ENCODE results near the gene FADS3.
A peak's percentile ranks its signal among the peaks of the same experiment; 100 is the strongest.
"Not testable (repeated sequence)": the region's sequence is repeated elsewhere in the genome, so short reads cannot be mapped to it uniquely, and the experiment has no call there.

The FADS3 gene

DNA sequence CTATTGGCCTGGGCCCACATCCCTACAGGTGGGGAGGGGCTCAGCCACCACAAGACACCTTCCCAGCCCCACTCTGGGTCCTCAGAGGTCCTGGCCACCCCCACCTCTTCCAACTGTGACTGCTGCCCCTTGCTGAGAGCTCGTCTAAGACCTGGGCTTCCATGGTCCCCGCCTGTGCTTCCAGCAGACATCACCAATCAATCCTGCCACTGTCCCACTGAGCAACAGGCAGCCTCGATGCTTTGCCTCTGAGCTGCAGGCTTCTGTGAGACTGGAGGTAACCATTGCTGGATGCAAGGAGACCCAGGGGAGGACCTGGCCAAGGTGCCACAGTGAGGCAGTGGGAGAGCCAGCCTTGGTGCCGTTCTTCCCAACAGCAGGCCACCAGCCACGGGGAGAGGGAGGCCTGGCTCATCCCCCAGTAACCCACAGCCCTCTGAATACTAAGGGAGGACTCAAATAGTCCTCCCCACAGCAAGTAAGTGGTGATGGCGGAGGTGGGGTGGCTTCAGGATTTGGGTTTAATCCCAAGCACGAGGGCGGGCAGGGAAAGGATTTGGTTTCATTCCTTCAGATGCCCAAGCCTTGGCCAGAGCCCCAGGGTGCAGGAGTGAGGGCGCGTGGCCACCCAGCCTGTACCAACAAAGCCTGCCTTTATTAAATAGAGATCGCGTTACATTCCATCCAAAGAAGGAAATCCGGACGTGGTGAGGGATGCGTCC lies 5.5 kb upstream of the FADS3 start:
- no peak for DNase-seq

DNA sequence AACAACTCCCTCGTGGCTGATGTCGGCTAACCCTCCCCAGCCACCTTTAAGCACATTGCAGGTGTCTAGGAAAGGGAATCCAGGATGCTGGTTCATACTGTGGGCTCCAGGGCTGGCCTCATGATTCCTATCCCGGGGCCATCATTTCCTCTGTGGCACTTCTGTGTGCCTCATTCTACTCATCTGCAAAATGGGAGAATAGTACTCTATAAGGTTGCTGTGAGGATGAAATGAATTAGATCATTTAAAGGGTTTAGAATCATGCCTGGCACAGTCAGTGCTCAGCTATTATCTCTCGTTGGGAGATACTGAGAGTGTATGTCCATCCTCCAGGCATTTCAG lies 4.3 kb upstream of the FADS3 start:
- DNase-seq = no peak

DNA sequence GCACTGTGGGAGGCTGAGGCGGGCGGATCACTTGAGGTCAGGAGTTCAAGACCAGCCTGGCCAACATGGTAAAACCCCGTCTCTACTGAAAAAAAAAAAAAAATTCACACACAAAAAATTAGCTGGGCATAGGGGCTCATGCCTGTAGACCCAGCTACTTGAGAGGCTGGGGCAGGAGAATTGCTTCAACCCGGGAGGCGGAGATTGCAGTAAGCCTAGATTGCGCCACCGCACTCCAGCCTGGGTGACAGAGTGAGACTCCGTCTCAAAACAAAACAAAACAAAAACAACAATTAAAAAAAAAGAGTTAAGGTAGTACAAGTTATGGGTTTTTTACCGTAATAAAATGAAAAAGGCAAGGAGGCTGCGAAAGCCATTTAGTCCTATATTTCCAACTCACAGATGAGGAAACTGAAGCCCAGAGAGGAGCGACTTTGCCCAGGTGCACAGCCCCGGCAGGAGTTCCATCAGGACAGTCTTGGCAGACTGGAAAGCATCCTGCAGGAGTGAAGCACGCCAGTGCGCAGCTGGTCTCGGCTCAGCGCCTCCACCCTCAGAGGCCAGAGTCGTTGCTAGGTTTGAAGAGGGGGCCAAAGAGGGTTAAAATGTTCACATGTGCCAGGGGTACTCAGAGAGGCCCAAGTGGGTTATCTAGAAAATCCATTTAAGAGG lies 3.8 kb upstream of the FADS3 start:
- DNase-seq = no peak

DNA sequence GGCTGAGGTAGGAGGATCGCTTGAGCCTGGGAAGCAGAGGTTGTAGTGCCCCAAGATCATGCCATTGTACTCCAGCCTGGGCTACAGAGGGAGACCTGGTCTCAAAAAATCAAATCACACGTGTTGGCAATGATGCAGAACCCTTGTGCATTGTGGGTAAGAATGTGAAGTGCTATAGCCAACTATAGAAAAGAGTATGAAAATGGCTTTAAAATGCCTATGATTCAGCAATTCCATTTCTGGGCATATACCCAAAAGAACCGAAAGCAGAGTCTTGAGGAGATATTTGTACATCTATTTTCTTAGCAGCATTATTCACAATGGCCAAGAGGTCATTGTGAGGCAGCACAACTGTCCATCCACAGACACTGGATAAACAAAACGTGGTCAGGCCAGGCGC lies 2.6 kb upstream of the FADS3 start:
- peak in 1 of 3 donors; percentile 38 for DNase-seq

DNA sequence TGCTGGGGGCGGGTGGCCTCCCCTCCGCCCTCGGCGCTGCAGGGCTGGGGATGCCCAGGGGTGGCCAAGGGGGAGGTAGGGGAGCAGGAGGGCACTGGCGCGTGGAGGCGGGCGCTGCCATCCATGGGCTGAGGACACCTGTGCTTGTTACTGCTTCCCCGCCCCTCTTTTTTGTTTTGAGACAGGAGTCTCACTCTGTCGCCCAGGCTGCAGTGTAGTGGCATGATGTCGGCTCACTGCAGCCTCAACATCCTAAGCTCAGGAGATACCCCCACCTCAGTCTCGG lies 683 bp upstream of the FADS3 start:
- no peak for DNase-seq

DNA sequence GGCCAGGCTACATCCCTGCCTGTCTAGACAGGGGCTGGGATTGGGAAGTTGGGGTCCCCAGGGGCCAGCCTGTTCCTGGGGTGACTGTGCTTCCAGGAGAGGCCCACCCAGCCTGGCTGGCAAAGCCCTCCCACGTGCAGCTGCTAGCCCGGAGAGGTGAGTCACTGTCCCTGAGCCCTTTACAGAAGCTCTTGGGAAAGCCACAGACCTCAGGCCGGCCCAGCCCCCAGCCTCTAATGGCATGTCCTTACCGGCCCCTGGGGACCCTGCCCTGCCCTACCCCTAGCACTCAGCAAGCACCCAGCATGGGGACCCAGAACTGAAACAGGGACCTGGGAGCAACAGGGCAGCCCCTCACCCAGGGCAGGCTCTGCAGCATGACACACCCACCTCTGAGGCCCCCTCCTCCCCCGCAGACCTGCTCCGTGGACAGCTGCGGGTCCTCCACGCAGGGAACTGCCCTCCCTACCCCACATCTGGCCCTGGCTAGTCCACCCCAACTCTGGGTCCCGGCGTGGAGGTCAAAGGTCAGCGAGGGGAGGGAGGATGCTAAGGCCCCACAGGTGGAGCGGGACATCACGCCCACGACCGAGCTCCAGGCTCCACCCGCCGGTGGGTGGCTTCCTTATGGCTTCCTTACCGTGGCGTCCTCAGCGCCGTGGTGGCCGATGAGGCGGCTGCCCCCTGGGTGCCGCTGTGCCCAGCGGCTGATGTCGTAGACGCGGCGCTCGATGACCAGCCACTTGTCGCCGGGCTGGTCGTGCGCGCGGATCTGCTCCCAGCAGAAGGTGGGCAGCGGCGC lies 615 bp downstream of the FADS3 start:
- DNase-seq = peak; percentile 69 to 79 (median 78)

DNA sequence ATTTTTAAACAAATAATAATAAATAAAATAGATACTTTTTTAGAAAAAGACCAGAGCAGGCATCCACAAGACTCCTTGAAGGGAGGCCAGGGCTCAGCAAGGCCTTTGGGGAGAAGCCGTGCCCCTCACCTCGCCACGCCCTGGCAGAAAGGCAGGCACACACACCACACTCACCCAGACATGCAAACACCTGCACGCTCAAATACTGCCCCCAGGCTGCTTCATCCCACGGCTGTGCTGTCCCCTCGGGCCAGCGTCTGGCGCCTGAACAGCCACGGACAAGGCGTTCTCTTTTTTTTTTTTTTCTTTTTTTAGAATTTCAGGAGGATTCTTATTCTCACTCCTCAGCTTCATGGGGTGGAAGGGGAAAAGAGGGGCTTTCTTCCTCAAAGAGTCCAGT lies 1.5 kb downstream of the FADS3 start:
- DNase-seq = no peak

DNA sequence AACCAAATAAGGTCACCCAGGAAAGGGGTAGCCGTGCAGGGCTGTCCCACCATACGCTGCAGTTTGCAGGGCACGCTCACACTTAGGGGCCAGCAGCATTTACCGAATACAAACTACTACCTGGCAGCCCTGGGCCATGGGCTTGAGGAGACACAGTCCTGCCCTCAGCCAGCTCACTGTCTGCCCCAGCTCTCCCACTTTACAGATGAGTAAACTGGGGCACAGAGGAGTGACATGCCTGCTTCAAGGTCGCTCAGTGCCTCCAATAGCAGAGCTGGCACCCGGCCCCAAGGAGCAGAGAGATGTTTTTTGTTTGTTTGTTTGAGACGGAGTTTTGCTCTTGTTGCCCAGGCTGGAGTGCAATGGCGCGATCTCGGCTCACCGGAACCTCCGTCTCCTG lies 2.8 kb downstream of the FADS3 start:
- no peak for DNase-seq

DNA sequence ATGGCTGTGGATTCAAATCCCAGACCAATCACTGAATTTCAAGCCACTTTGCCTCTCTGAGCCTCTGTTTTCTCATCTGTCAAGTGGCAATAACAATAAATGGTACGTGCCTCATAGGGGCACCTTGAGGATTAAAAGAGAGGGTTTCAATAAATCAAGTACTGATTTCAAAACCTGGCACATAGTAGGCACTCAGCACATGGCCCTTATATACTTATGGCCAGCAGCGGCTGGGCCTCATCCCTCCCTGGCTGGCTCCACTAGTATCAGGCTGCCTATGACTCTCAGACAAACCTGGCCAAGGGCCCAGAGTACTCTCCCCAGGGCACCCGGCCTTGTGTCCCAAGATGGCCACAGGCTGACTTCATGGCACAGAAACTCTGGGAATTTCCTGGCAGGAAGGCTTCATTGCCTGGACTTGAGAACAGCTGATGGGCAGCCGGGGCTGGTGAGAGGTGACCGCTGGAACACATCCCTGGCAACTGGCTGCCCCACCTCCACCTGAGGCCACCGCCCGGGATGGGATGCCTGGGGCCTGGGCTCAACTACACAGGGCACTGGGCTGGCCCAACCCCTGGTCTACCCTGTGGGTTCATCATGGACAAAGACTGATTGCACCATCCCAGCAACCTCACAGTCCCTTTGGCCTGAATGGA lies 3.4 kb downstream of the FADS3 start:
- DNase-seq = no peak

DNA sequence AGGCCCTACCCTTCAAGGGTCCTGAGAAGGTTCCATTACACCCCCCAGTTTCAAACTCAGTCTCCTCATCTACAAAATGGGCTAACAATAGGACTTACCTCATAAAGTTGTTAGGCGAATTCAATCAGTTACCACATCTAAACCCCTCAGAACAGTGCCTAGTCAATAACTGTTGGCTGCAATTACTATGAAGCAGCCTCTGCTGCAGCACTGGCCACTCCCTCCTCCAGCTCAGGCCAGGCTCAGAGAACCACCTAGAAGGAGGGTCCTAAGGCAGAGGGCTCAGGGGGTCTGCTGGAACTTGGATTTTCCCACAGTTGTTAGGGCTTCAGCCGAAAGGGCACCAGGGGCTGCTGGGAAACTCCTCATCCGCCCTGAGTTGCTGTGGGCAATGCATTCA lies 4.7 kb downstream of the FADS3 start:
- DNase-seq = no peak

DNA sequence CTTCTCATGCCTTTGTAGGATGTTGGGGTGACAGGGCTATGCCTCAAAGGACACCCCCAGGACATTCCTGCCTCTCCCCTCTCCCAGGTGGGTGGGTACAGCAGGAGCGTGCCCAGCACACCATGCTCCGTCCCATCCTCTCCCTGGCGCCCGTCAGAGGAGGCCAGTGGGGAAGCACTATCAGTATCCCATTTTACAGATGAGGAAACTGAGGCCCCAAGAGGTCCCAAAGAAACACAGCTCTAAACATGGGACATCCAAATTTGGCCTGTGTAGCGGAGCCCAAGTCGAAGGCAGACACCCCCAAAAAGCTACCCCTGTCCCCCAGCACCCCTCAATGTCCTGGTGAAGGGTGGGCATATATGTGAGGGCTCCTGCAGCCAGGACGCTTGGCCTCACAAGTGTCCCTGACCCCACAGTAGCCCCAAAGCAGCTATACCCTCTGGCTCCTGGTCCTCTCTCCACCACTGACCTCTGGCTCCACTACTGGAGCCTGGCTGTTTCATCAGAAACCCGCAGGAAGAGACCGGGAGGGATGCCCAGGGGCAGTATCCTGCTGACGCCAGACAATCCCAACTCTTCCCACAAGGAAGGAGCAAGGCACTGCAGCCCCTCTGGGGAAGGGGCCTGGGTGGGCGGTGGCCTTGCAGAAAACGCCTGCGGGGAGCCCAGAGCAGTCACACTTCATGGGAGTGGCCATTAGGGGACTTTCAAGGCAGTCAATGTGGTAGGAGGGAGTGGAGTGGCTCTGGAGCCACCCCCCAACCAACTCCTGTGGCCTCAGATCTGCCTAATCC lies 5.4 kb downstream of the FADS3 start:
- no peak for DNase-seq

DNA sequence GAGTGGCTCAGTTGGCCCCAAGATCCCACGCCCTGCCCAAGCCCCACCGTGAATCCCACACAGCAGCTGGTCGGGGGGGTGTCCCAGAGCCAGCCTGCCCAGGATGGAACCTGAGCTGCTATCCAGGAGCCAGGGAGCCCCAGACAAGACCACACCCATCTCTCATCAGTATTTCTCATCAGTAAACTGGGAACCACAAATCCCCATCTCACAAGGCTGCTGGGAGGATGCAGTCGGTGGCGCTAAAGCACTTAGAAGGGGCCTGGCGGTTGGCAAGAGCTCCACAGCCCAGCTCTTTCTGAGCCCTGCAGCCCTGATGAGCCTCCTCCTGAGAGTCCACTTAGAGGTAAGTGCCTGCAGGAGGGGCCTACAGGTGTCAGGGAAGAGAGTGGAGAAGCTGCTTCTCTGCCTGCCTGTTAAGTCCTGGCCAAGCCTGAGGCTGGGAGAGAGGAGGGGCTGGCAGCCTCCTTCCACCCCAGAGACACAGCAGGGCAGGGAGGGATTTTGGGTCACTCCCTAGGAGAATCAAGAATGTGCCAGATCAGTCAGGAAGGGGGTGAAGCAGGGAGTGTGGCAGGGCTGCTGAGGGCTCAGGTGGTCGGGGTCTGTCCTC lies 6.1 kb downstream of the FADS3 start:
- no peak for DNase-seq

DNA sequence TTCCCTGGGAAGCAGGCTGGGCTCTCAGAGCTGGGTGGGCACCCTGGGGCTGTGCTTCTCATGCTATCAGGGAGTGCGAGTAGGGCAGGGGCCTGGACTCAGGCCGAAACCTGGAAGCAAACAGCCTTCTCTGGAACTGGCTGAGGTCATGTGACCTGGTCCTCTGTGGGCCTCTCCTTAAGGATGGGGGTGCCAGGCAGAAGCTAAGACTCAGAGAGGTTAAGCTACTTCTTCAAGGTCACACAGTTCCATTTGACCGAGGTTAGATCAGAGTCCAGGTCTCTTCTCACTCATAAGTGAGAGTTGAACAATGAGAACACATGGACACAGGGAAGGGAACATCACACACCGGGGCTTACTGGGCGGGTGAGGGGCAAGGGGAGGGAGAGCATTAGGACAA lies 7.4 kb downstream of the FADS3 start:
- DNase-seq = no peak

DNA sequence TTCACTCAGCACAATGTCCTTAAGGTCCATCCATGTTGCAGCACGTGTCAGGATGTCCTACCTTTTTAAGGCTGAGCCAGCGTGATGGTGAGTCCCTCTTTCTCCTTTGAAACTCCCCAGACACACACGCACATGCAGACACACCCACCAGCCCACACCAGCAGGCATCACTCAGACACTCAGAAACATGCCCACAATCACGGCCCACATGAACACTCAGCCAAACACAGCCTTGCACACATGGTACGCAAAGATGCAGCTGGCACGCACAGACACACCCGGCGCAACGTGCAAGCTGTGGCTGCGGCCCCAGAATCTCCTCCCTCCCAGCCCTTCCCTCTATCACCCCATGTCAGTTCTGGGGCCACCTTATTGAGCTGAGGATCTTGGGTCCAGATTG lies 8.0 kb downstream of the FADS3 start:
- DNase-seq = no peak

DNA sequence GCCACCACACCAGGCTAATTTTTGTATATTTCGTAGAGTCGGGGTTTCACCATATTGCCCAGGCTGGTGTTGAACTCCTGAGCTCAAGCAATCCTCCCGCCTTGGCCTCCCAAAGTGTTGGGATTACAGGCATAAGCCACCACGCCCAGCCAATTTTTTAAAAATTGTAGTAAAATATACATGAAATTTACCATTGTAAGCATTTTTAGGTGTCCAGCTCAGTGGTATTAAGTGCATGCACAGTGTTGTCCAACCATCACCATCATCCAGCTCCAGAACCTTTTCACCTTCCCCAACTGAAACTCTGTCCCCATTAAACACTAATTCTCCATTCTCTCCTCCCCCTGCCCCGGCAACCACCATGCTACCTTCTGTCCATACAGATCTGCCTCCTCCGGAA lies 8.5 kb downstream of the FADS3 start:
- no peak for DNase-seq

DNA sequence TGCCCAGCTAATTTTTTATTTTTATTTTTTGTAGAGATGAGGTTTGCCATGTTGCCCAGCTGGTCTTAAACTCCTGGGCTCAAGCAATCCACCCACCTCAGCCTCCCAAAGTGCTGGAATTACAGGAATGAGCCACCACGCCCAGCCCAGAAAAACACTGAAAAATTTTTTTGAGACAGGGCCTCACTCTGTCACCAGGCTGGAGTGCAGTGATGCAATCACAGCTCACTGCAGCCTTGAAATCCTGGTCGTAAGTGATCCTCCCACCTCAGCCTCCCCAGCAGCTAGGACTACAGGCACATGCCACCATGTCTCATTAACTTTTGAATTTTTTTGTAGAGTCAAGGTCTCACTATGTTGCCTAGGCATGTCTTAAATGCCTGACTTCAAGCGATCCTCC lies 9.1 kb downstream of the FADS3 start:
- DNase-seq = not testable (repeated sequence)

DNA sequence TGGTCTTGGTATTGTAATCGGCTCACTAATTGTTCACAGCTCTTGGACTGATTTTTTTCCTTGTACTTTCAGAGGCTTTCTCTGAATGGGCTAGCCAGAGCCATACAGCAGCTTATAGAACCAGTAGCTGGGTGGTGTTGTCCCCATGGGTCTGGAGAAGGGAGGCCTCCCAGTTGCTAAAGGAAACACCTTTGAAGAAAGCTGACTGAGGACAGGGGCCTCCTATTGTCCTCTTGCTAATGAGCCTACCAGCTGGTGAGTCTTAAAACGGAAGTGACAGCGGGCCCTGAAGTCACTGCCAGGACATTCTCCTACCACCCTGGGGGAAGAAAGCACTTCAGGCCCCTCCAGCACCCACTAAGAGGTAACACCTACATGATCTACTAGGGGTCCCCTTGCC lies 9.9 kb downstream of the FADS3 start:
- no peak for DNase-seq

DNA sequence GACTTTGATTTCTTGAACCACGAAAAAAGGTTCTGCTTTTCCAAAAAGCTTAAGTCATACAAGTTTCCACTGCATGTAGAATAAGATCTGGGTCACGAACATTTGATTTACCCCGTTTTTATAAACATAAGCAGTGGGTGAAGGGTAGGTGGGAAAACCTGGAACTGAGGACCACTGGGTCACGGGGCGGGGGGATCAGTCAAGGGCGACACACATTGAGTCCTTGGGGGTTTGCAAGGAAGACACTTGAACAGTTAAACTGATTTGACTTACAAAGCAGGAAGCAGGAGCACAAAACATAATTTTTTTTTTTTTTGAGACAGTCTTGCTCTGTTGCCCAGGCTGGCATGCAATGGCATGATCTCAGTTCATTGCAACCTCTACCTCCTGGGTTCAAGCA lies 10.9 kb downstream of the FADS3 start:
- DNase-seq = no peak

DNA sequence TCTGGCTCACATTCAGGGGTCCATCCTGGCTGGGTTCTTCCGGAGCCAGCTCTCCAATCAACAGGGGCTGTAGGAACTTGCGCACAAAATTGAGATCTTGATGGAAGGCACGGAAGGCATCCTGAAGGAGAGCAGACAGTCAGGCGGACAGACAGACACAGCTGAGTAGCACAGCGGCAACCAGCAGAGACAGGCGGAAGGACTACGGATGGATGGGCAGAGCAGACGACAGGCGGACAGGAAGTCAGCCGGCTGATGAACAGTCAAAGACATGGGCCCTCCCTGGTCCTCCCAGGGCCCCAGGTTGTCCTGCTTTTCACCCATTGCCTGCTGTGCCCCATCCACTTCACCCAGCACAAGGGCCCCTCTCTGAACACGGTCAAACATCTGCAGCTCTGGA lies 11.3 kb downstream of the FADS3 start:
- DNase-seq = no peak

DNA sequence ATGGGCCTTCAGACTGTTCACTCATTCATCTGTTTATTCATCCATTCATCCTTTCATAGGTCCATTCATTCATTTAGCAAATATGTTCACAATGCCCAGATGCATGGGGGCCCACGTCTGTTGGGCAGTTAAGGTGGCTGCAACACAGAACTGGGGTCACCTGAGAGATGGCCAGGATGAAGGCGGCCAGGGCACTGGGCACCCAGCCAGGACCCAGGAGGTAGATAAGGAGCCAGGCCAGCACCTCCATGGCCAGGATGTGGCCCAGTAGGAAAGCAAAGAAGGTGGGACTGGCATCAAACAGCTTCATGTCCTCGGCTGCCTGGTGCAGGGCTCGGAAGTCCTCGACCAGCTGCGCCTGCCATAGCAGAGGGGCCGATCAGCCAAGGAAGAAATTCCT lies 12.2 kb downstream of the FADS3 start:
- DNase-seq = no peak

DNA sequence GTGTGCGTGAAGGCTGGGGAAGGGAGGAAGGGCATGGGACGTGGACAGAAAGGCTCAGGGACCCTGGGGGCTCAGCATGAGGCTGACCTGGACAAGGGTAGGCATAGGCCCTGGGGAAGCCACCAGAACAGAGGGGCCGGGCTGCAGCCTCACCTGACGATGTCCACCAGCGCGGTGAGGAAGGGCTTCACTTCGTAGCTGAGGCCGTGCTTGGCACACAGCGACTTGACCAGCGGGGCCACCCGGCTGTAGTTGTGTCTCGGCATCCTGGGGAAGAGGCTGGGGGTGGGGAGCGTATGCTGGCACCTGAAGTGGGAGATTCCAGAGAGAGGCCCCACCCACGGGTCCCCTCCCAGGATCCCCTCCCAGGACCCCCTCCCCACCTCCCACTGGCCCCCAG lies 15.6 kb downstream of the FADS3 start:
- DNase-seq = no peak

DNA sequence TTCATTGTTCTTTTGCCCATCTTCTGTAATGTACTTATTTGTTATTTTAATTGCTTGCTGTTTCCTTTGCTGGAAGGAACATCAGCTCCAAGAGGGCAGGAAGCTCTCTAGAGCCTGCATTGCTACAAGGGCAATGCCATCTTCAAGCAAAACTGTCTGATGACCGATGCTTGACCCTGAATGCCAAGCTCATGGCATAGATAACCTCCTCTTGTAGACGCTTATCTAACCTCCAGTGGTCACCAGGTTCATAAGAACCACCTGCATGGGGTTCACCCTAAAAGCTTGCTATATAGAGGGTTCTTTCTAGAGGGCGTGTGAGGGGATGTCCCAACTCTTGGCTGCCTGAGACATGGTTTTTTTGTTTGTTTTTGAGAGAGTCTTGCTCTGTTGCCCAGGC lies 16.5 kb downstream of the FADS3 start:
- DNase-seq = no peak

DNA sequence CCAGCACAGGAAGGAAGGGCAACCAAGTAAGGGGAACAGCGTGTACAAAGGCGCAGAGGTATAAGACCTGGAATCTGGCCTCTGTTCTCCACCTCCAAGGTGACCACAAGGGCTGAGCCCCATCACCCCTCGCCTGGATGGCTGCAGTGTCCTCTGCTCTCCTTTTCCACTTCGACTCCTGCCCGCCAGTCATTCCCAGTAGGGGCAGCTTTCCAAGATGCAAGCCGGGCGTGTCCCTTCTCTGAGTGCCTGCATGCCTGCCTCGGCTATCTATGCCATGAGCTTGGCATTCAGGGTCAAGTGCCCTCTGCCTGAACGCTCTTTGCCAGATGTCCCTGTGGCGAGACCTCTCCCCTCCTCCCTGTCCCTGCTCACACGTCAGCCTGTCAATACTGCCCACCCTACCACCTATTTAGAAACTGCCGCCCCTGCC lies 17.0 kb downstream of the FADS3 start:
- no peak for DNase-seq
